GM12873 (cell line): Measurements from ENCODE around the gene HES4.
A peak's percentile ranks its signal among the peaks of the same experiment; 100 is the strongest.

ENCODE experiments used
- TF ChIP-seq, protein P1 (sequence below): IDR thresholded peaks from 2 replicates; pipeline ENCODE4 v1.5.1; 2012; ENCODE audit warnings: low read depth, mild to moderate bottlenecking, moderate library complexity, low read length, control low read depth; ENCODE audit not compliant: insufficient read depth; ENCODE audit errors: missing control alignments

HES4 gene

DNA sequence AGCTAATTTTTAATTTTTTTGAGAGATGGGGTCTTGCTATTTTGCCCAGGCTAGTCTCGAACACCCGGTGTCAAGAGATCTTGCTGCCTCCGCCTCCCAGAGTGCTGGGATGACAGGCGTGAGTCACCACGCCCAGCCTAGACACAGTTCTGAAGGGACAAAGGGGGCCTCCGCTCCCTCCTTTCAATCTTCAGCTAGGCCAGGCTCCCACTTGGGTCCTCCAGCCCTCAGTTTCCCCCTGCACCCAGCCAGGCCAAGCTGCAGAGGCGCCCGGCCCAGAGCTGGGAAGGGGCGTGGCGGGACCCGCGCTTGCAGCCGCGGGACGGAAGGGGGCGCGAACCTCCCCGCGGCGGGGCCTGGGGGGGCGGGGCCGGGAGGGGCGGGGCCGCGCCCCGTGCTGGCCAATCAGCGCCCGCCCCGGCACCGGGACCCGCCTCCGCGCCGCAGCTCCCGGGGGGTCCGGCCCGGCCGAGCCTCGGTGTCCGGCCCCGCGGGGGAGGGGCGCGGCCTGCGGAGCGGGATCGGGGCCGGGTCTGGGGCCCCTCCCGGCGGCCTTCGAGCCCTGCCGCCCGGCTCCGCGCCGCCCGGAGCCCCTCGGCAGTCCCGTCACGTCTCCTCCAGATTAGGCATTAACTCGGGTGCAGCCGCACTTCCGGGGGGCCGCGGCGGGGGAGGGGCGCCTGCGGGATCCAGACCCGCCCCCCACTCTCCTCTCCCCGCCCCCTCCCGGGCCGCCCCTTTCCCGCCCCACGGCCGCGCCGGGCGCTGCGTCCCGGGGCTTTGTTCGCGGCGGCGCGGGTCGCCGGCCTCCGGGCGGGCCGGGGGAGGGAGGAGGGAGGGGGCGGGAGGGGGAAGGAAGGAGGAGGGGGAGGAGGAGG, 19.5 kb upstream of the HES4 start:
- TF ChIP-seq, protein P1, sequence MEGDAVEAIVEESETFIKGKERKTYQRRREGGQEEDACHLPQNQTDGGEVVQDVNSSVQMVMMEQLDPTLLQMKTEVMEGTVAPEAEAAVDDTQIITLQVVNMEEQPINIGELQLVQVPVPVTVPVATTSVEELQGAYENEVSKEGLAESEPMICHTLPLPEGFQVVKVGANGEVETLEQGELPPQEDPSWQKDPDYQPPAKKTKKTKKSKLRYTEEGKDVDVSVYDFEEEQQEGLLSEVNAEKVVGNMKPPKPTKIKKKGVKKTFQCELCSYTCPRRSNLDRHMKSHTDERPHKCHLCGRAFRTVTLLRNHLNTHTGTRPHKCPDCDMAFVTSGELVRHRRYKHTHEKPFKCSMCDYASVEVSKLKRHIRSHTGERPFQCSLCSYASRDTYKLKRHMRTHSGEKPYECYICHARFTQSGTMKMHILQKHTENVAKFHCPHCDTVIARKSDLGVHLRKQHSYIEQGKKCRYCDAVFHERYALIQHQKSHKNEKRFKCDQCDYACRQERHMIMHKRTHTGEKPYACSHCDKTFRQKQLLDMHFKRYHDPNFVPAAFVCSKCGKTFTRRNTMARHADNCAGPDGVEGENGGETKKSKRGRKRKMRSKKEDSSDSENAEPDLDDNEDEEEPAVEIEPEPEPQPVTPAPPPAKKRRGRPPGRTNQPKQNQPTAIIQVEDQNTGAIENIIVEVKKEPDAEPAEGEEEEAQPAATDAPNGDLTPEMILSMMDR: peak; percentile 51

DNA sequence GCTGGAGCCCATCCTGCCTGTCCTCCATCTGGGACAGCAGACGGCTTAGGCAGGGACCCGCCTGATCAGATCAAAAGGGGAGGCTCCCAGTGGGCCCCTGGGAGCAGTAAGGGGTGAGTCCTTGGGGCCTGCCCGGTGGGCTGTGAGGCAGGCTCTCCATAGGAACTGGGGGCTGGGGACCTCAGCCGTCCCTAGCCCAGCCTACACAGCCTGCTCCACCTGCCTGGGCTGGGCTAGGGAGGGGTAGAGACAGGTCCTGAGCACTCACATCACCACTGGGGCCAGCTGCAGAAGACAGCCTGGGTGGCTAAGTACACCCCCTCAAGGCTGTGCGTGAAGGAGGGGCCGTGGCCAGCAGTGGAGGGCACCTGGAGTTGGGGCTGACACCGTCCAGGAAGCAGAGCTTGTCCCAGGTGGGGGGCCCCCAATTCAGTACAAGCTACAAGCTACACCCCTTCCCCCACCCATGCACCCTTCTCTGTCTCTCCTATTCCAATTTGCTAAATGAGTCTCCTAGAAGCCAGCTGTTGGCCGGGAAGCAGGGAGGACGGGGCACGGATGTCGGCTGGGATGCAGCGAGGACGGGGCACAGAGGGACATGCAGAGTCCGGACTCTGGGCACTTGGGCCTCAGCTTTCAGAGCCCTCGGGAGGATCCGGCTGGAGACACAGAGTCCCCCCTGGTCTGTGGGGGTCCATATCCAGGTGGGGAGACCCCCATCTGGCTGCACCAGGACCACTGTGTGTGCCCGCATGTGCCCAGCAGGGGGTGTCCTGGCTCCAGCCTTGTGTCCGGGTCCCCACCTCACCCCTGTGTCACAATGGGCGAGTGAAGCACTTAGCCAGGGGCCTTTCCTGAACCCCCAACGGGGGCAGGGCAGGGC, 15.1 kb upstream of the HES4 start:
- TF ChIP-seq, protein P1: peak; percentile 60

DNA sequence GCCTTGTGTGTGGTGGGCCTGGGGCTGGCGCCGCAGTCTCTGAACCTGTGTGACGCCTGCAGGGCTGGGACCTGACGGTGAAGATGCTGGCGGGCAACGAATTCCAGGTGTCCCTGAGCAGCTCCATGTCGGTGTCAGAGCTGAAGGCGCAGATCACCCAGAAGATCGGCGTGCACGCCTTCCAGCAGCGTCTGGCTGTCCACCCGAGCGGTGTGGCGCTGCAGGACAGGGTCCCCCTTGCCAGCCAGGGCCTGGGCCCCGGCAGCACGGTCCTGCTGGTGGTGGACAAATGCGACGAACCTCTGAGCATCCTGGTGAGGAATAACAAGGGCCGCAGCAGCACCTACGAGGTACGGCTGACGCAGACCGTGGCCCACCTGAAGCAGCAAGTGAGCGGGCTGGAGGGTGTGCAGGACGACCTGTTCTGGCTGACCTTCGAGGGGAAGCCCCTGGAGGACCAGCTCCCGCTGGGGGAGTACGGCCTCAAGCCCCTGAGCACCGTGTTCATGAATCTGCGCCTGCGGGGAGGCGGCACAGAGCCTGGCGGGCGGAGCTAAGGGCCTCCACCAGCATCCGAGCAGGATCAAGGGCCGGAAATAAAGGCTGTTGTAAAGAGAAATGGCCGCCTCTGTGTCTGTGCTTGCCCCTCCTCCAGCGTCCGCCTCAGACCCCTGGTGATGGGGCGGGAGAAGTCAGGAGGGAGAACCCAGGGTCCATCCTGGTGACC, 14.2 kb upstream of the HES4 start:
- TF ChIP-seq, protein P1: no peak

DNA sequence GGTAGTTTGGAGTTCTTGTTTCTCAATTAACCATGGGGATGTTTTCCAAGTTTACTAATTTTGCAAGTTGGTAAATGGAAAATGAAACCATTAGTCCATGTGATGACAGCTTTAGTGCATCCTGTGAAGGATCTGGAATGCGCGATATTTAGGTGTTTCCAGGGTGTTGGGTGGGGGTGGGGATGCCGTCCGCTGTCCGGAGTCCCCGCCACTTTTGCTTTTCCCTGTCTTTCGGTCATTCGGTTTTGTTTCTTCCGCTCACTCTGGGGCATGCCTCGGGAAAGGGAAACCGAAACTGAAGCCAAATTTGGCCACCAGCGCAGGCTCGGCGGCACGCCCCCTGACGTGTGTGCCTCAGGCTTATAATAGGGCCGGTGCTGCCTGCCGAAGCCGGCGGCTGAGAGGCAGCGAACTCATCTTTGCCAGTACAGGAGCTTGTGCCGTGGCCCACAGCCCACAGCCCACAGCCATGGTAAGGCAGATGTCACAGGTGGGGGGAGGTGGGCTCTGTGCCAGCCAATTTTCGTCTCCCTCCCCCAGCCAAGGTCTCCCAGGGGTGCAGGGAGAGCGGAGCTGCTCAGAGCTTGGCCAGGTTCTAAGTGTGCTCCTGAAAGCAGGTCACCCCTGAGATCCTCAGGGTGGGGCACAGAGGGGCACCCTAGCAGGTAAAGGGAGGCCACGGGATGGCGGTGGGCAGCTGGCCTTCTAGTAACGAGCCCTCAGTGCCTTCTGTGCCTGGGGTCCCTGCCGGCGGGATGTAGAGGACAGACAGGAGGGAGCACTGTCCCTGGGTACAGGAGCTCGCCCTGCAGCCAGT, 13.4 kb upstream of the HES4 start, which contains the start of gene ISG15:
Gene ISG15 (plus strand): TSS at position 393 of the 817 bp plus-strand sequence. CDS start 77 bp downstream, at position 470.
- TF ChIP-seq, protein P1: no peak

DNA sequence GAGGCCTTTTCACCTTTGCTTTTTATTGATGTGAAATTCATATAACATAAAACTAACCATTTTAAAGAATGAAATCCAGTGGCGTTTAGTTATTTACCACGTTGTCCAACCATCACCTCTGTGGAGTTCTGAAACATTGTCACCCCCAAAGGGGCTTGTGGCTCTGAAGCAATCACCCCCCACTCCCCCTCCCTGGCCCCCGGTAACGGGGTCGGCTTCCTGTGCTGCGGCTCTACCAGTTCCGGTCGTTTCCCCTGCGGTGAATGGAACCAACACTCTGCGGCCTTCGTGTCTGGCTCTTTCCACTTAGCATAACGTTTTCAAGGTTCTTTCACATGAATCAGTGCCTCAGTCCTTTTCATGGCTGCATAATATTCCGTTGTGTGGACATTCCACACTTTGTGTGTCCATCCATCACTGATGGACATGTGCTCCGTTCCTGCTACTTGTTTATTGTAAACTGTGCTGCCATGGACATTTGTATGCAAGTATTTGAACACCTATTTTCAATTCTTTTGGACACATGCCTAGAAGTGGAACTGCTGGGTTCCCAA, 11.6 kb upstream of the HES4 start:
- TF ChIP-seq, protein P1: no peak

DNA sequence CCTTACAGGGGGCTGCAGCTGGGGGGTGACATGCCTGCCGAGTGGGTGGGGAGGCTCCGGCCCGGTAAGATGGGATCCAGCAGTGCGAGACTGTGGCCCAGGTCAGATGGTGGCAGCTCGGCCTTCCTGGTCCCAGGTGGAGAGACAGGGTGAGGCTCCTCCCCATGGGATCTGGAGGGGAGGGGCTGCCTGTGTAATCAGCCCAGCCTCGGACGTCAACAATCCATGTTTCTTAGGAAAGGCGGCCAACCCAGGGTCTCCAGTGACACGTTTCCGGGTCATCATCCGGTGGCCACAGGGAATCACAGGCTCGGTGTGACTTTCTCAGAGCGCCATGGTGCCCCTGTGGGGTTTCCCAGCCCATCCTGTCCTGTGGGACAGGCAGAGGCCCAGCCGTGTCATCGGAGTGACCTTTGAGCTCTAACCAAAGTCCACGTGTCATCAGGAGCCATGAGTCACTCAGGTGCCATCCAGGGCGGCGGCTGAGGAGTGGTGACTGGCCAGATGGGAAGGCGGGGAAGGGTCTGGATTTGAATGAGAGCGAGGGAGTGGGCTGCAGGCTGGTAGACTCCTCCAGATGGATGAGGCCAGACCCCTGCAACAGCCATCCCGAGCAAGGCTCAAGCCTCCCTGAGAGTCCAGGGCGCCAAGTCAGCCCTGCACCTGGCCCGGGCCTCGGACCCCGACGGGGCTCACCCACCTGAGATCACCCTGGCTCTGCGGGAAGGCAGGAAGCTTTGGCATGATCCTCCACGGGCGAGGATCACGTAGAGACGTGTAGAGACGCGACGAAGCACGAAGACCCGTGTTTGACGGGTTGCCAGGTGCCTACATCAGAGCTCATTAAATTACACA, 6.6 kb upstream of the HES4 start:
- TF ChIP-seq, protein P1: no peak
